Measurements from ENCODE around the gene C19orf85.
A peak's percentile ranks its signal among the peaks of the same experiment; 100 is the strongest.

The C19orf85 gene

DNA sequence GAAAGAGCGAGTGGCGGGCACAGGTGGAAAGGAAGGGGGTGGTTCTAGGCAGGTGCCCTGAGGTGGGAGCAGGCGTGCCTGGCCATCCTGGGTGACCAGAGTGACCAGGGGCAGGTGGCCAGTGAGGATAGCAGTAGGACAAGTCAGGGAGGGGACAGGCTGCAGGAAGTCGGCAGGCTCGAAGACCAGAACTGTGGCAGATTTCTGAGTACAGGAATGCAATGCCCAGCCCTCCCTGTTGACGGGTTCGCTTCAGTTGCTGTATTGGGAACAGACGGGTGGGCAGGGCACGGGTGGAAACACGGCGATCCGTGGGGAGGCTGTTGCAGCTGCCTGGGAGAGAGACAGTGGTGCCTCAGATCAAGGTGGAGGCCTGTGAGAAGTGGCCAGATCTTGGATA lies 13.8 kb upstream of the C19orf85 start:
- DNase-seq, result no peak

DNA sequence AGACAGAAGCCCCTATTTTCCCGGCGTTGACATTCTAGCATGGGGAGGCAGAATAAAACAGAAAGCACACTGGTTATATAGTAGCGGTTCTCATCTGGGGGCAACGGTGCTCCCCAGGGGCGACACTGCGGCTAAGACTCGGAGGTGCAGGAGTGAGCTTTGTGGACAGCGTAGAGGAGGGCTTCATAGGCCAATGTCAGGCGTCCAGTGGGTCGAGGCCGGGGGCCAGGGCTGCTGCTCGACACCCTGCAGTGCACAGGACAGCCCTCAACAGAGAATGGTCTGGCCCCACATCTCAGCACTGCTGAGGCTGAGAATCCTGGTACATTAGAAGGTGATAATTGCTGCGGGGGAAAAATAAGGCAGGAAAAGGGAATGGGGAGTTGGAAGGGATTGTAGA lies 13.4 kb upstream of the C19orf85 start:
- no peak for DNase-seq

DNA sequence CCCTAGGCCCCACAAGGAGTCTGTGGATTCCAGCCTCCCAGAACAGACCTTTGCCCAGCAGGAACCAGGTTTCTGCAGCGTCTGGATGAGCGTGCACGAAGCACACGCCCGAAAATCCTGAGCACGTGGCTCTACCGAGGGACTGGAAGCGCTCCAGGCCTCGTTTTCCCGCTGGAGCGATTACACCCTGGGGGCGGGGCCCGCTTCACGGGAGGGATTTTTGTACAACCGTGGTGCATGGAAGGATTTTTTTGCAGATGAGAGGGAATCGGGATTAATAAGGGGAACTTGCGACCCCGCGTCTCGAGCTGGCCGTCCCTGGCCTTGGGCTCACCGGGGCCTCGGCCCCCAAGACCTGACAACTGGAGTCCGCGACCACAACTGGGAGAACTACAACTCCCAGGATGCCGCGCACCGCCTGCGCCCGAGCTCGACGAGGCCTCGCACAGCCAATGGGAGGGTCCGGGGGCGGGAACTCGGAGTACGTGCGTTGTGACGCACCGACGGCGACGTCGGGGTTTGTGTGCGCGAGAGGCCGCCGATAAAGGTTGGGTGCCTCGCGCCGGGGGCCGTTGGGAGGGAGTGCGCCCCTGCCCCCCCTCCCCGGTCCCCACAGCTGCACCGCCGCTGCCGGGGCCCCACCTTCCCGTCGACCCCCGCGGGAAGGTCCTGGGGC lies 11.7 kb upstream of the C19orf85 start, which contains the start of gene ZNF628:
Gene ZNF628, plus strand, starts transcription at position 518 of the 676 bp plus-strand sequence. CDS start 3,294 bp downstream, outside the sequence.
- DNase-seq, result peak; percentile 80 to 99 (median 98)

DNA sequence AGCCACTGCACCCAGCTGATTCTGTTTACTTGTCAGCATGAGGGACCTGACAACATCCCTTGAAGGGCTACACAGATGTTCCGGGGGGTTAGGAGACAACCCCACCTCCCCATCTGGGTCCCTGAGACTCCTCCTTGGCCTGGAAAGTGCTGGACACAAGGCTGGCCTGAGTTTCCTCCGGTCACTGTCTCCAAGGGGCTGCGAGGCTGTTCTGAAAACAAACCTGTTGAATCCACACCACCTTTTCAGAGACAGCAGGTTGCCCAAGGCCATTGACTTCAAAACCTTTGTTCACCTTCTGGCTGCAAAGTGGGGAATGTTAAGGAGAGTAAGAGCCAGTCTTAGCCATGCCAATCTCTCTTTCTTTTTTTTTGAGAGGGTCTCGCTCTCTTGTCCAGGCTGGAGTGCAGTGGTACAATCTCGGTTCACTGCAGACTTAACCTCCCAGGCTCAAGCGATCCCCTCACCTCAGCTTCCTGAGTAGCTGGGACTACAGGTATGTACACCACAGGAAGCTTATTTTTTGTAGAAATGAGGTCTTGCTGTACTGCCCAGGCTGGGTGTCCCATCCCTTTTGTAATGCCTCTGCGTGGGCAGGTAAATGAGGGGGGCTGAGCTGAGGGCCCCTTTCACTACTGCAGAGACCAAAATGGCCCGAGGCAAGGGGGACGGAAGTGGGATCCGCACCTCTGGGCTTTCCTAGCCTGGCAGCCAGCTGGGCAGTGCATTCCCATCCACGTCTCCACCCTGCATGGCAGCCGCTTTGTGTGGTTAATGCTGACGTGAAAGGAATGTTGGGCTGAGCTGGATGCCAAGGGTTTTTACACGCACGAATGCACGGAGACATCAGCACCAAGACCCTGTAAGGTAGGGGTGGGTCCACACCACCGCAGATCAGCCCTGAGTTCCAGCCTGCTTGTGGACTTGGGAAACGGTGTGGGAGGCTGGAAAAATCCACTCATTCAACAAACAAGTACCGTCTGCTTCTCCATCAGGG lies 10.0 kb upstream of the C19orf85 start:
- DNase-seq, result no peak

DNA sequence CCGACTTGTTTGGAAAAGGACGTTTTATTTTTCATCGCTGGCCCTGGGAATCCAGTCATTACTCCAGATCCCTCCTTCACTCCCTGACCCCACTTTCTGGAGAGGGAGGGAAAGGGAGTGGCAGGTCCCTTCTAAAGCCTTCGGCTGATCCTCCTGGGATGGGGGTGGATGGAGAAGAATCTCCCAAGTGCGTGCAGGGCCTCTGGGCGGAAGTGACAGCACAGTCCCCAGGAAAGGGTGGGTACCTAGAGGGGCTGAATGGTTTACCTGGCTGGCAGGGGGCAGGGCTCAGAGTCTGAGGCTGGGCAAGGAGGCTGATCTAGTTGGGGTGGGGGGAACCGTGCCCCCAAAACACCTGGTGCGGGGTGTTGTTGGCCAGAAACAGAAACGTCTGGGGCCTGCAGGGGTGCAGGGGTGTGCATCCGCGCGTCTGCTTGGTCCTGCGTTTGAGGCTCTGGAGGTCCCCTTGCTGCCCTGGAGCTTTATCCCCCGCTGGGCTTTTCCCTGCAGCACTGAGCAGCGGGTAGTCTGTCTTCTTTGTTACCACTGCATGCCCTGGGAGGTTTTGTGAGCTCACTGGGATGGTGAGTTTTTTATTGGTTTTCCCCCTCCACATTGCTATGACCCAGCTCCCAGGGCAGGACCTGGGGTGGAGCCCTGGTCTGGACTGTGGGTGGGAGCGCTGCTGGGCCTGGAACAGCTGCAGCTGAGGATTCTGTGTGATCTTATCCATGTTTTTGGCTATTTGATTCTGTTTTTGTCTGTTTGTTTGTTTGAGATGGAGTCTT lies 8.9 kb upstream of the C19orf85 start:
- DNase-seq, result no peak

DNA sequence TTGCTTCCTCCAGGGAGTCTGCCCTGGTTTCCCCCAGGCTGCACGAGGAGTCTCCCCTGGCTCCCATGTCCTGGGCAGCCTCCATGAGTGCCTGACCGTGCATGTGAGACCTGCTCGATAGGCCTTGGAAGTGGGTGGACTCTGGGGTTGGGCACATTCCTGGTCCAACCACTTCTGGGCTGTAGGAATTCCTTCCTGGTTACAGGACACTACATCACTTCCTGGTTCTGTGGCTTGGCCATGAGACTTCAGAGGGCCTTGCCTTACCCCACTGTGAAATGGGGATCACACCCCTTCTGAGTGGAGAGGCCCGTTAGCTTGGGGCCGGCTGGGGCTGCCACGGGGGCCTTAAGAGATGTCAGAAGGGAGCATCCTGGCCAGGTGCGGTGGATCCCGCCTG lies 7.9 kb upstream of the C19orf85 start:
- DNase-seq, result no peak

DNA sequence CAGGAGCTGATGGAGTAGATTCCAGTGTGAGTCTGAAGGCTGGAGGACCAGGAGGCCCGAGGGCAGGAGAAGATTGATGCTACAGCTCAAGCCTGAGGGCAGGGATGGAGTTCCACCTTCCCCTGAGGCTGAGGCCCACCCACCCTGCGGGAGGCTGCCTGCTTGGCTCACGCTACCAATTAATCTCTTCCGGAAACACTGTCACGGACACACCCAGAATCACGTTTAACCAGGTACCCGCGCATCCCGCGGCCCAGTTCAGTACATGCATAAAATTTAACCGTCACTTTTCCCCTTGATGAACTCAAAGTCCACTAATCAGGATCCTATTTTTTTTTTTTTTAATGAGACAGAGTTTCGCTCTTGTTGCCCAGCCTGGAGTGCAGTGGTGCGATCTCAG lies 6.7 kb upstream of the C19orf85 start:
- no peak for DNase-seq

DNA sequence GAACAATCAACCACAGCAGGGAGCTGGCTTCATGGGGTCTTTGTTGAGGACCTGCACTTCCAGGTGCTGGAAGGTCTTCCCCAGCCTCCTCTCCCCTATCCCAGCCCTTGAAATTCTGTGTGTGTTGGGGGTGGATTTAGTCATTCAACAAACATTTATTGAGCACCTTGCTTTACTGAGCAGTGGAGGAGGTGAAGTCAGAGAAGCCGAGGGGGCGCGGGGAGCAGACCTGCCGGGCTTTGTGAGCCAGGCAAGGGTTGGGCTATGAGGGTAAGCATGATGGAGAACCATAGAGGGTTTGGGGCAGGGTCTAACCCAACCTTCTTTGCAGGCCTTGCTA lies 3.5 kb upstream of the C19orf85 start:
- DNase-seq, result no peak

DNA sequence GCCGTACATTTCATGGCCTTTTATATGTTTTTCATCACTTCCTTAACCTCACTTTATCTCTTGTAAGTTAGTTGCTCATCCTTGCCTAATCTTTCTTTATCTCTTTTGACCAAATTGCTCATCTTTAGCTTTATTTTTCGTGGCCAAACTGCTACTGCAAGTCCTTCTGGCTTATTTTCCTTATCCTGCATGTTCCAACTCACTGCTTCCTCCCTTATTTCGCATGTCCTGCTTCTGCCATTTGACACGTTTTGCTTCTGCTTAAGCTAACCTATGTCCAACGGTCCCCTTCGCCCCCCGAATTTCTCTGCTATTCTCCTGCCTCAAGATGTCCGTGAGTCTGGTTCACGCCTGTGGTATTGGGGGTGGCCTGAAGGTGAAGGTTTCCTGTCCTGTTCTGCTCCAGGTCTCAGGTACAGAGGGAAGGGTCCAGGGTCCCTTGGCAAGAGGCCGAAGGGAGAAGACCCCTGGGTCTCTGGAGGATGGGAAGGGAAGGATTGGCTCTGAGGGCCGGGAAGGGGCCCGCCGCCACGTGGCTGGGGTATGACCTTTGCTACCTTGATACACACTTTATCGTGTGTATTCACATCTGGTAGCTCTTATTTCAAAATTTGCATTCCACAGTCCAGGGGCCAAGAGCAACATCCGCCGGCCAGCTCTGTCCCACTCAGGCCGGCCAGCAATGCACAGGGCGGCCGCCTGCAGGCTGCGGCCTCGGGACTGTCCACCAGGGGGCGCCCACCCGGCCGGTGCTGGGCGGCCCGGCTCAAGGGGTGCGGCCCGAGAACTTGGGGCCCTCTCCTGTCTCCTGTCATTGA lies 2.9 kb upstream of the C19orf85 start:
- peak in 33 of 51 donors; percentile 10 to 81 (median 31) for DNase-seq

DNA sequence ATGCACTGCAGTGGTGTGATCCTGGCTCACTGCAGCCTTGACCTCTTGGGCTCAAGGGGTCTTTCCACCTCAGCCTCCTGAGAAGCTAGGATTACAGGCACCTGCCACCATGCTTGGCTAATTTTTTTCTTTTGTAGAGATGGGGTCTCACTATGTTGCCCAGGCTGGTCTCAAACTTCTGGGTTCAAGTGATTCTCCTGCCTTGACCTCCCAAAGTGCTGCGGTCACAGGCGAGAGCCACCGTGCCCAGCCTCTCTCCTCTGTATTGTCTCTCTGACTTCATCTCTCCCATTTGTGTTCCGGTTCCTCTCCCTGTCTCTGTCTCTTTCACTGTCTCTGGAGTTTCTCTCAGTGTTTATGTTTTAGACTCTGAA lies 1.7 kb upstream of the C19orf85 start:
- DNase-seq, result no peak

DNA sequence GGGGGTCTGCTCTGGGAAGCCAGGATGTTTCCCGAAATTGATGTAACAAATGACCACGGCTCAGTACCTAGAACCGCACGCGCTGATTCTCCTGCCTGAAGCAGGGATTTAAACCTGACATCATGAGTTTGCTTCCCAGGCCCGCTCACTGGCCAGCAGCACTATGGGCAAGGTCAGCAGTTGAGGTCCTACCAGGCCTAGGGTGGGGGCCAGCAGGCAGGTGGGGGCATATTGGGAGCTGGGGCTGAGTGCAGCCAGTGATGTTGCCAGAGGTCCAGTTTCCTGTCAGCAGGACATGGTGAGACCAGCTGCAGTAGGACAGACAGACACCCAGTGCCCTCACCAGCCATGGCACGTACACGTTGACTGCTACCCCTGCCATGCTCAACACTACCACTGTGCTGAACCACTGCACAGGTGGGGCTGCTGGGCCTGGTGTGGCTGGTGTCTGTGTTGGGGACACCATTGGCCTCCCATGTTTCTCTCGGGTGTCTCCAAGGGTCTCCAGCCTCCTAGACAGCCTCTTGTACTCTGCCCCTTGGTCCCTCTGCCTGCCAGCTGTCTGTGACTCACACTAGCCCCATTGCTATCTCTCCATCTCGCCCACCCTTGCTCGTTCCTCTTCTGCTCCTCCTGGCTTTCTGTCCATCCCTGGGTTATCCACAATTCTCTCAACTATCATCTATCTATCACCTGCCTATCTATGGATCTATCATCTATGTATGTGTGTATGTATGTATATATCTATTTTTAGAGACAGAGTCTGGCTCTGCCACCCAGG lies 1.1 kb upstream of the C19orf85 start:
- no peak for DNase-seq

DNA sequence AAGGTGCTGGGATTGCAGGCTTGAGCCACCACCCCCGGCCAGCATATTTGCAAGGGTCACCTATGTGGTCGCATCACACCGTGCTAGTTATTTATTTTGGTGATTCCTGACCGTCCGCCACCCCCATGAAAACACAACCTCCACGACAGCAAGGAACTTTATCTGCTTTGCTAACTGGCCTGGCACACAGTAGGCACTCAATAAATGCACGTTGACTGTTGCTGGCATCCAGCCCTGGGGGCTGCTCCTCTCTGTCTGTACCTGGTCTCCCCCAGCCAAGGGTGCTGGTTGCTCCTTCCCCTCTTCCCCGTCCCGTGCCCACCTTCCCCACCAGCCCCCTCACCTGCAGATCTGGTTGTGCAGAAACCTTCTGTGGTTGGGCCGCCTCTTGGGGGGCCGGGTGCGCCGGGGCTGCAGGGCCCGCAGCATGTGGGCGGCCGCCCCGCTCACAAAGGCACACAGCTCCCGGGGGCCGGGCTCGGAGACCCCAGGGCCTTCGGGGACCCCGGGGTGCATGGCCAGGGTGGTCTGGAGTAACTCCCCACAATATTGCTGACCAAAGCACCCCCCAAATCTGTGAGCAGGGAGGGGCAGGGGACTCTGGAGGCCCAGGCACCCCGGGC lies 401 bp downstream of the C19orf85 start:
- DNase-seq, result no peak

DNA sequence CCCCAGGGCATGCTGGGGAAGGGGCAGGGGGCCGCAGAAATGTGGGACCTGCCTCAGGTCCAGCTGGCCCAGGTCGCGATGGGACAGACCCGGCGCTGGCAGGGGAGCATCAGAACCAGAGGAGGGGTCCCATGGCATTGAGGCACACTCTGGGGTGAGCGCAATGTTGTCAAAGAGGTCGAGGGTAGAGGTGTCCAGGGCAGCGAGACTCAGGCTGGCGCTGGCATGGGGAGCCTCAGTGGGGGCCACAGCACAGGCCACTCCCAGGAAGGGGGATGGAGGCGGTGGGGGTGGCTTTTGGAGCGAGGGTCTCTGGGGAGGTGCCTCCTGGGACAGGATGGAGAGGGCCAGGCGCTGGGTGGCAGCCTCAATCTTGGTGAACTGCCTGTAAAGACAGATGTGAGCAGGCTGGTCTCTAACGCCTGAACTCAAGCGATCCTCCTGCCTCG lies 944 bp downstream of the C19orf85 start:
- DNase-seq, result no peak

DNA sequence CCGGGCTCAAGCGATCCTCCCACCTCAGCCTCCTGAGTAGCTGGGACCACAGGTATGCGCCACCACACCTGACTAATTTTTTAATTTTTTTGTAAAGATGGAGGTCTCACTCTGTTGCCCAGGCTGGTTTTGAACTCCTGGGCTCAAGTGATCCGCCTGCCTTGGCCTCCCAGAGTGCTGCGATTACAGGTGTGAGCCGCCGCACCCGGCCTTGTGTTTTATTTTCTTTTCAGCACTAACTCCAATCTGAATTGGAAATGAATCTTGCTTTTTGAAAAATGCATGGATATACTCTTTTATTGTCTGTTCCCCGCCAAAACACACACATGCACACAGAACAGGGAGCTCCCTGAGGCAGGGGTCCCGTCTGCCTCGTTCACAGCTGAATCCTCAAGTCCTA lies 1.8 kb downstream of the C19orf85 start:
- DNase-seq, result no peak

DNA sequence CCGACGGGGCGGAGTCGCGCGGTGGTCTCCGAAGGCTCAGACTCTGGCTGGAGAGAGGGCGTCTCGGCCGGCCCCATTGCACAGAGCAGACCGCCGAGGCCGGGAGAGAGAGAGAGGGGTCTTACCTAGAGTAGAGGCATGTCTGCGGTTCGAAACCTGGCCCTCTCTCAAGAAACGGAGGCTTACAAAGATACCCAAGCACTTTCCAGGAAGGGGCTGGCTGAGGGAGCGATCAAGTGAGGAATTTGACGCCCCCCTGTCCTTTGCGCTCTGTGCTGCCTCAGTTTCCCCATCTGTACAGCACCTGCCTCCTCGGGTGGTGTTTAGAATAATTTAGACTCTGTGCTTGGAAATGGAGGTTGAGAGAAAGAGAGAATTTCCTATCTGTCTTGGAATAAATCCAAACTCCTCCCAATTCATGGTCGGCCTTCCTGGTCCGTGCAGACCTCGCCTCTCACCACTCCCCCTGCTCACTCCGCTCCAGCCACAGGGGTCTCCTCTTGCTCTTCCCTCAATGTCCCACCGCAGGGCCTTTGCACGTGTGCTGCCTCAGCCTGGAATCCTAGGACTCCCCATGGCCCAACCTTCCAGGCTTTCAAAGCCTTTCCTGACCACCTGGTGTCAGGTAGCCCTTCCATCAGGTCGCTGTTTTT lies 2.5 kb downstream of the C19orf85 start:
- DNase-seq, result no peak

DNA sequence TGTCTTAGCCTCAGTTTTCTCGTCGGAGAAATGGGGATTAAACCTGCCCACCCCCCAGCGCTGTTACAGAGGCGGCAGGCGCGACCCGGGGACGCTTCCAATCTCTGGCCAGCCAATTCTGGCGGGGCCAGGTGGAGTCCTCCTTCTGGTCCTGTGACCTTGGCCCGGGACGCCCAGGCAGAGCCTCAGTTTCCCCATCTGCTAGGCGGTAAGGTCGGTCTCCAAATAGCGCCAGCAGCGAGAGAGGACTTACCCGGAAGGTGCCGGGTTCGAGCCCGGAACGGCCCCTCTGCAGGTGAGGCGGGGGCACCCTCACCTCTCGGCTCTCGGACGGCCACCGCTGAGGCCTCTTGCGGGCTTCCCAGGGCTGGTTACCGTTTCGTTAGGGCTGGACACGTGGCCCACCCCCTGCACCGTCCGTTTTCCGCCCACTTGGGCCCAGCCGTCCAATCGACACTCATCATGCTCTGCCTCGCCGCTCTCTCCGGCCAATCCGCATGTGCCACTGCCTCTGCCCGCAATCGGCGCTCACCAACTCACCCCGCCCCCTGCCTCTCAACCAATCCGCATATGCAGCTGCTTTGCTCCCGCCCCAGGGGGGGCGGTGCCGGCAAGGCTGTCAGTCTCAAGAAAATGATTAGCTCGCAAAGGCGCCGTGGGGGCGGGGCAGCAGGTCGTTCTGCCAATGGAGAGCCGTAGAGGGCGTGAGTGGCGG lies 3.1 kb downstream of the C19orf85 start, which contains the start of gene ISOC2:
Gene ISOC2, minus strand, starts transcription at position 384 of the 715 bp plus-strand sequence. CDS start 5,156 bp downstream, outside the sequence.
- peak; percentile 84 to 100 (median 99) for DNase-seq

DNA sequence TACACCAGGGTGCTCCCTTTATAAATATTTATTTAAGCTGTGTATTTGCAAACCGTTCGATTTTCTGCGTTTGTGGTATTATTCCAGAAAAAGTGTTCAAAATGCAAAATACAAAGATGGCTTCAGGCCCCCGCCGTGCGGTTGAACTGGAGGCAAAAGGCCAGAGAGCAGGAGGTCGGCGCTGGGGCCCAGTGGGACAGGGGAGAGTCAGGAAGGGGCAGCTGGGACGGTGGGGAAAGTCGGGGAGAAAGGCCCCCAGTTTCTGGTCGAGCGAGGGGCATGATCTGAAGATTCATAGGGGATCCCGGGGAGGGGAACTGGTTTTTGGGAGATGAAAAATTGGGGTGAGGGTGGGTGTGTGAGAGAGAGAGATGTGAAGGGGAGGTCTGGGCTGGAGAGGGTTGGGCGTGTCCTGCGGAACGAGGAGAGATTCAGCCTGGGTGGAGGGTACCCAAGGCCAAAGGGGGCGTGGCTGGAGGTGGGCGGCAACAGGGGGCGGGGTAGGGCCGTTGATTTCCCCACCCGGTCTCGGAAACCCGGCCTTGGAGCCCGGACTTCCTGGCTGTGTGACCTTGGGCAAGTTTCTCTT lies 3.8 kb downstream of the C19orf85 start:
- peak in 30 of 51 donors; percentile 7 to 66 (median 36) for DNase-seq
